Stomach smooth muscle (tissue), 2 donors: Measurements from ENCODE around the gene VAC14.

ENCODE experiments used
- H3K27ac ChIP-seq: one replicate; pipeline ENCODE4 v1.7.0; 2013; ENCODE audit warnings: mild to moderate bottlenecking, low read length, inconsistent platforms
- H3K27me3 ChIP-seq, 2 donors: one replicate each; pipeline ENCODE4 v1.7.0; 2013; ENCODE audit warnings: low read length in 2 of 2; ENCODE audit not compliant: insufficient read depth in 2 of 2, control insufficient read depth in 1 of 2
- H3K36me3 ChIP-seq, 2 donors: one replicate each; pipeline ENCODE4 v1.7.0; 2013; ENCODE audit warnings: low read length in 2 of 2; ENCODE audit not compliant: control insufficient read depth in 2 of 2, insufficient read depth in 2 of 2
- H3K4me1 ChIP-seq: one replicate; pipeline ENCODE4 v1.7.0; 2013; ENCODE audit warnings: low read length; ENCODE audit not compliant: control insufficient read depth, insufficient read depth
- H3K4me3 ChIP-seq, 2 donors: one replicate each; pipeline ENCODE4 v1.7.0; 2013; ENCODE audit warnings: low read length in 2 of 2
- H3K9ac ChIP-seq, 2 donors: one replicate each; pipeline ENCODE4 v1.7.0; 2013; ENCODE audit warnings: low read length in 2 of 2, mild to moderate bottlenecking in 1 of 2
- H3K9me3 ChIP-seq, 2 donors: one replicate each; pipeline ENCODE4 v1.7.0; 2013; ENCODE audit warnings: low read length in 2 of 2; ENCODE audit not compliant: control insufficient read depth in 2 of 2
- donor health status: healthy.
- donor health status: Pancreatic carcinoma.

The VAC14 gene

GRCh38 chr16:70774261-70774660 is 26.7 kb downstream of the VAC14 start:
- H3K9ac ChIP-seq, result no peak overlapping the region
- no peaks in the 10 kb centered on the region for H3K27me3 ChIP-seq
- H3K36me3 ChIP-seq, result peaks cover 11 to 15% of the 10 kb centered on the region in 2 donors
- H3K27ac ChIP-seq, result no peak overlapping the region
- no peaks in the 10 kb centered on the region for H3K9me3 ChIP-seq
- no peak overlapping the region for H3K4me3 ChIP-seq
- peaks cover 13% of the 10 kb centered on the region for H3K4me1 ChIP-seq

GRCh38 chr16:70772493-70772892 is 28.5 kb downstream of the VAC14 start:
- Histone ChIP-seq H3K4me1 (peaks cover 6% of the 10 kb centered on the region), H3K36me3 (peaks cover 7 to 11% of the 10 kb centered on the region in 2 donors), H3K9ac (no peak overlapping the region), H3K27ac (no peak overlapping the region), H3K4me3 (no peak overlapping the region), H3K27me3 (no peaks in the 10 kb centered on the region), H3K9me3 (no peaks in the 10 kb centered on the region)

- Histone ChIP-seq H3K36me3 (peaks cover 10 to 11% of the 10 kb centered on the region in 2 donors), H3K4me1 (peaks cover 6% of the 10 kb centered on the region), H3K9ac (no peak overlapping the region), H3K27ac (no peak overlapping the region), H3K9me3 (no peaks in the 10 kb centered on the region), H3K4me3 (no peak overlapping the region), H3K27me3 (no peaks in the 10 kb centered on the region)
Measured at GRCh38 chr16:70770626-70771552, 30.1 kb downstream of the VAC14 start.

GRCh38 chr16:70770291-70770625 is 30.7 kb downstream of the VAC14 start:
- no peak overlapping the region for H3K9ac ChIP-seq
- H3K36me3 ChIP-seq, result peaks cover 10 to 11% of the 10 kb centered on the region in 2 donors
- H3K4me1 ChIP-seq, result peaks cover 6% of the 10 kb centered on the region
- no peak overlapping the region for H3K27ac ChIP-seq
- no peak overlapping the region for H3K4me3 ChIP-seq
- no peaks in the 10 kb centered on the region for H3K27me3 ChIP-seq
- no peaks in the 10 kb centered on the region for H3K9me3 ChIP-seq

GRCh38 chr16:70769761-70770160 is 31.2 kb downstream of the VAC14 start:
- no peak overlapping the region for H3K27ac ChIP-seq
- no peaks in the 10 kb centered on the region for H3K9me3 ChIP-seq
- H3K4me3 ChIP-seq, result no peak overlapping the region
- peaks cover 10 to 11% of the 10 kb centered on the region in 2 donors for H3K36me3 ChIP-seq
- peaks cover 6% of the 10 kb centered on the region for H3K4me1 ChIP-seq
- H3K27me3 ChIP-seq, result no peaks in the 10 kb centered on the region
- no peak overlapping the region for H3K9ac ChIP-seq

DNA sequence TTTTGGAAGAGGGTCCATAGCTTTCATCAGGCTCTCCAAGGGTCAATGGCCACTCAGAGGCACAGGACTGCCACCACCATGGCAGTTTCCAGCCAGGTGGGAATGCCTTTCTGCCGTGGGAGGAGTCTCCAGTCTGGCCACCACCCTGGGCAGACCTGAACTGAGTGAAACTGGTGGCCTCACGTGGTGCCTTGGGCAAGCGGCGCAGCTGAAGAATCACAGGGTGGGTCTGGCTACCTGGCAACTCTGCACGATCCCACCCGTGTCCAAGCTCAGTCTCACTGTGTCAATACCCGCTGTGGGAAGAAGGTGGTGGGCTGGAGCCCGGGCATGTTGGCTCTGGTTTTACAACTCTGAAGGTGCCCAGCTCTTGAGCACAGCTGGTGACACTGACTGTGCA is 31.8 kb downstream of the VAC14 start:
- Histone ChIP-seq H3K27me3 (no peaks in the 10 kb centered on the region), H3K4me3 (no peak overlapping the region), H3K9ac (no peak overlapping the region), H3K27ac (no peak overlapping the region), H3K36me3 (peaks cover 10 to 12% of the 10 kb centered on the region in 2 donors), H3K4me1 (peaks cover 6% of the 10 kb centered on the region), H3K9me3 (no peaks in the 10 kb centered on the region)

DNA sequence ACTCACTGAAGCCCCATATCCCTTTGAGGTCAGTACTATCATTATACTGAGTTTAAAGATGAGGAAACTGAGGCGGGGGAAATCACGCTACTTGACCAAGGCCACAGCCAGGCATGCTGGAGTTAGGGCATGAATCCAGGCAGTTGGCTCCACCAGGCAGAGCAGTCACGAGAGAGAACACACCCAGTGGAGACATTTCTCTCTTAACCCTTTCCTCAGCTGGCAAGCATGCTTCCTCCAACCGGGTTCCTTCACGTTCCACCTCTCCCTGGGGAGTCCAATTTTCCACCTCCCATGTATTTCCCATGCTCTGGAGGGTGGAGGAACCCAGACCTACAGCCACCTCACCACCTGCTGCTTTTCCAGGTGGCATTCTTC is 32.8 kb downstream of the VAC14 start:
- Histone ChIP-seq H3K27me3 (no peaks in the 10 kb centered on the region), H3K4me1 (peaks cover 6% of the 10 kb centered on the region), H3K9ac (no peak overlapping the region), H3K36me3 (peaks cover 10 to 16% of the 10 kb centered on the region in 2 donors), H3K27ac (no peak overlapping the region), H3K4me3 (no peak overlapping the region), H3K9me3 (no peaks in the 10 kb centered on the region)

GRCh38 chr16:70767377-70768202 is 33.4 kb downstream of the VAC14 start:
- peaks cover 10 to 17% of the 10 kb centered on the region in 2 donors for H3K36me3 ChIP-seq
- H3K9ac ChIP-seq, result no peak overlapping the region
- no peaks in the 10 kb centered on the region for H3K9me3 ChIP-seq
- no peak overlapping the region for H3K4me3 ChIP-seq
- no peaks in the 10 kb centered on the region for H3K27me3 ChIP-seq
- no peak overlapping the region for H3K27ac ChIP-seq
- peaks cover 6% of the 10 kb centered on the region for H3K4me1 ChIP-seq

- Histone ChIP-seq H3K27me3 (no peaks in the 10 kb centered on the region), H3K4me1 (peaks cover 6% of the 10 kb centered on the region), H3K36me3 (peaks cover 12 to 19% of the 10 kb centered on the region in 2 donors), H3K9ac (no peak overlapping the region), H3K27ac (no peak overlapping the region), H3K9me3 (no peaks in the 10 kb centered on the region), H3K4me3 (no peak overlapping the region)
Measured at GRCh38 chr16:70766658-70767057, 34.3 kb downstream of the VAC14 start.

DNA sequence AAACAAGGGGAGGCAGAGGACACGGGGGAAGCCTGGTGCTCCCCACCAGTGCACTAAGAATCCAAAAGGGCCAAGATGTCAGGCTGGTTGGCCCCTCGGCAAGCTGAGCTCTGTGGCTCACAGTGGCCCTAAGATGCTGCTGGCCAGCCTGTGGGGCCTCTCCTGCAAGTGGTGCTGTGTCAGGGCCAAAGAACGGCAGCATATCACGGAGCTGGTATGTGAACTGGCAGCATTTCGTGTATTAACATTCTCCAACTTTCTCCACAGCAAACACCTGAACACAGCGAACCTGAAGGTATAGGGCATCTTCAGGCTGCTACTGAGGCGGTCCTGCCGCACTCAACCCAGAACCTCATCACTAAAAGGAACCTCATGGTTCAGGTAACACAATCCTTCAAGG is 34.8 kb downstream of the VAC14 start:
- H3K27me3 ChIP-seq, result no peaks in the 10 kb centered on the region
- H3K4me1 ChIP-seq, result peaks cover 6% of the 10 kb centered on the region
- H3K36me3 ChIP-seq, result peaks cover 12 to 20% of the 10 kb centered on the region in 2 donors
- no peak overlapping the region for H3K4me3 ChIP-seq
- no peaks in the 10 kb centered on the region for H3K9me3 ChIP-seq
- H3K27ac ChIP-seq, result no peak overlapping the region
- H3K9ac ChIP-seq, result no peak overlapping the region
